ELF-1 (cell line): ENCODE measurements around the gene SHLD1.
"Not testable (repeated sequence)": the region's sequence is repeated elsewhere in the genome, so short reads cannot be mapped to it uniquely, and the experiment has no call there.

Experiments used
- DNase-seq: peaks from one replicate; pipeline ENCODE4 v3.0.0-alpha.2; 2016; ENCODE audit warnings: low read depth, low spot score

Gene SHLD1

GRCh38 chr20:5735845-5736510 is 14.2 kb upstream of the SHLD1 start:
- no peak for DNase-seq

DNA sequence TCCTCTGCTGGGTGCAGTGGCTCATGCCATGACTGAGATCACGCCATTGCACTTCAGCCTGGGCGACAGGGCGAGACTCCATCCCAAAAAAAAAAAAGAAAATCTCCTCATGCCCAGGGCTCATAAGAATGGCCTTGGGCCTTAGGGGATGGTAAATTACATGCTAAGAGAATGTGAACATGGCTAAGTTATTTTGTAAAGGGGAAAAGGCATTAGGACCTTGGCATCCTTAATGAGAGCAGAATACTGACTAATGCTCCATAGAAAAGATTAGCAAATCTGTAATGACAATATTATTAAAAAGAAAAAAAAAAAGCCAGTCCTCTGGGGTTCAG is 12.6 kb upstream of the SHLD1 start:
- DNase-seq, result no peak

DNA sequence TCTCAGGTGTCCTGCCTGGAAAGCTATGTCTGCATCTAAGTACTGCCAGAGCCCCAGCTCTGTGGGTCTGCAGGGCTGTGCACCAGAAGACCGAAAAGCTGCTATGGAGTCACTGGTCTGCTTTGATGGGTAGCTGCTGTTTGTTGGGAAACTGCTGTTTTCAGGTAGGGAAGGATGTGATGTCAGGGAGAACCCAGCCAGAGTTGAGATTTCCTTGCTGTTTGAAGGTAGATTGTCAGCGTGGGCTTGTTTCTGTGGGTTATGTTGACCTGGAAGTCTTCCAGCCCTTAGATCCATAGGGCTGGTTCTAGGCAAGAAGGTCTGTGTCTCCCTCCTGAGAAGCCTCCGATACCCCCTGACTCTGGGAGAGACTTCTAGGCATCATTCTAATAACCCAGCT is 12.2 kb upstream of the SHLD1 start:
- no peak for DNase-seq

DNA sequence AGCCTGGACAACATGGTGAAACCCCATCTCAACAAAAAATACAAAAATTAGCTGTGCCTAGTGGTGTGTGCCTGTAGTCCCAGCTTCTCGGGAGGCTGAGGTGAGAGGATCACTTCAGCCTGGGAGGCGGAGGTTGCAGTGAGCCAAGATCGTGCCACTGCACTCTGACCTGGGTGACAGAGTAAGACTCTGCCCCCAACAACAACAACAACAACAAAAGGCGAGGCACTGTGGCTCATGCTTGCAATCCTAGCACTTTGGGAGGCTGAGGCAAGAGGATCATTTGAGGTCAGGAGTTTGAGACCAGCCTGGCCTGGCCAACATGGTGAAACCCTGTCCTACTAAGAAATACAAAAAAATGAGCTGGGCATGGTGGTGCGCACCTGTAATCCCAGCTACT is 9.6 kb upstream of the SHLD1 start:
- not testable (repeated sequence) for DNase-seq

DNA sequence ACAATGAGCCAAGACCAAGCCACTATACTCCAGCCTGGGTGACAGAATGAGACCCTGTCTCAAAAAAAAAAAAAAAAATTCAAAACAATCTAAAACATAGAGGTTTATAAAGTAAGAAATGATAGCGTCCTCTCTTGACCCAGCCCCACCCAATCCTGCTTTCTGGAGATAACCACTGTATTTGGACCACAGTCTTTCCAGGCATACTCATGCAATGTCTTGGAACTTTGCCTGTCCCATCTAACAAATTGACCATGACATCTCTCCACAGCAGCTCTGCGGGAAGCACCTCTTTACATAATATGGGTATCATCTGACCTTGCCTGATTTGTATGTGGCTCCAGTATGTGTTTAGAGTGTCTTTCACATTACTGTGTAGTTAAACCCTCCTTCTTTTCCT is 9.1 kb upstream of the SHLD1 start:
- DNase-seq, result no peak

DNA sequence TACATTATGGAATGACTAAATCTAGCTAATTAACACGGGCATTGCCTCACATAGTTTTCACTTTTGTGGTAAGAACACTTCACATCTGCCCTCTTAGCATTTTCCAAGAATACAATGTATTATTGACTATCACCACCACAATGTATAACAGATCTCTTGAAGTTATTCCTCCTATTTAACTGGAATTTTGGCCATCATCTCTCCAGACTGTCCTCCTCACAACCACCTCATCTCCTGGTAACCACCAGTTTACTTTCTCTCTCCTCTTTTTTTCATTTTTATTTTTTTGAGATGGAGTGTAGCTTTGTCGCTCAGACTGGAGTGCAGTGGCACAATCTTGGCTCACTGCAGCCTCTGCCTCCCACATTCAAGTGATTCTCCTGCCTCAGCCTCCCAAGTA is 8.2 kb upstream of the SHLD1 start:
- no peak for DNase-seq

DNA sequence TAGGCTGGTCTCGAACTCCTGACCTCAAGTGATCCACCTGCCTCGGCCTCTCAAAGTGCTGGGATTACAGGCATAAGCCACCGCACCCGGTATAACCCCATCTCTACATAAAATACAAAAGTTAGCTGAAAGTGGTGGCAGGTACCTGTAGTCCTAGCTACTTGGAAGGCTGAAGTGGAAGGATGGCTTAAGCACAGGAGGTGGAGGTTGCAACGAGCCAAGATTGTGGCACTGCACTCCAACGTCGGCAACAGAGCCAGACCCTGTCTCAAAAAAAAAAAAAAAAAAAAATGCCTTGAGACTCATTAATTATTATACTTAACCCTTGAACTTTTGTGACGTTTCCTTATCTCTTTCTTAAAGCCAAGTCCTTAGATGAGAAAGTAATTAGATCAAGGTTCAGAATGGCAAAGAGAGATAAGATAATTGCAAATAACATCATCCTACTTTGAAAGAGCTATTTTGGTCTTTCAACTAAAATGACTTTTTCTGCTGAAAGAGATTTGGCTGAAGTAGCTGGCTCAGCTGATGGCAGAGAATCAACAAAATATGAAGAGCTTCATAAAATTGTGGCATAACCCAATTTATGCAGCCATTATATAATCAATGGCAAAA is 4.7 kb upstream of the SHLD1 start:
- DNase-seq, result no peak

GRCh38 chr20:5746064-5746463 is 4.1 kb upstream of the SHLD1 start:
- peak; percentile 4 for DNase-seq

DNA sequence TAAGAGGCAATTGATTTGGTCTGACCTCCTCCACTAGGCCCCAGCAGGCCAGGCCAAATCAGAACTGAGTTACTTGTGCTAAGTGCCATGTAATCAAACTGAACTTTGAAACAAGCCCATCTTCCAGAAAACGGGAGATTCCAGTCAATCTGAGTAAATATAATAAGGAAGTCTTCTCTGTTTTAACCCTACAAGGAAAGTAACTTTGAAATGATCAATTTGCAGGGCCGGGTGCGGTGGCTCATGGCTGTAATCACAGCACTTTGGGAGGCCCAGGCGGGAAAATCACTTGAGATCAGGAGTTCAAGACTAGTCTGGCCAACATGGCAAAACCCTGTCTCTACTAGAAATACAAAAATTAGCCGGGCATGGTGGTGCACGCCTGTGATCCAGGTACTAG is 2.0 kb upstream of the SHLD1 start:
- no peak for DNase-seq

DNA sequence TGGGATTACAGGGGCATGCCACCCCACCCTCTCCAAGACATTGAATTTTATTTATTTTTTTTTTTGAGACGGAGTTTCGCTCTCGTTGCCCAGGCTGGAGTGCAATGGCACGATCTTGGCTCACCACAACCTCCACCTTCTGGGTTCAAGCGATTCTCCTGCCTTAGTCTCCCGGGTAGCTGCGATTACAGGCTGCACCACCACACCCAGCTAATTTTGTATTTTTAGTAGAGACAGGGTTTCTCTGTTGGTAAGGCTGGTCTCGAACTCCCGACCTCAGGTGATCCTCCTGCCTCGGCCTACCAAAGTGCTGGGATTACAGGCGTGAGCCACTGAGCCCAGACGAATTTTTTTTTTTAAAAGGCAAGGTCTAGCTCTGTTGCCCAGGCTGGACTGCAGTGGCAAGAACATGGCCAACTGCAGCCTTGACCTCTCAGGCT is 669 bp upstream of the SHLD1 start:
- not testable (repeated sequence) for DNase-seq

DNA sequence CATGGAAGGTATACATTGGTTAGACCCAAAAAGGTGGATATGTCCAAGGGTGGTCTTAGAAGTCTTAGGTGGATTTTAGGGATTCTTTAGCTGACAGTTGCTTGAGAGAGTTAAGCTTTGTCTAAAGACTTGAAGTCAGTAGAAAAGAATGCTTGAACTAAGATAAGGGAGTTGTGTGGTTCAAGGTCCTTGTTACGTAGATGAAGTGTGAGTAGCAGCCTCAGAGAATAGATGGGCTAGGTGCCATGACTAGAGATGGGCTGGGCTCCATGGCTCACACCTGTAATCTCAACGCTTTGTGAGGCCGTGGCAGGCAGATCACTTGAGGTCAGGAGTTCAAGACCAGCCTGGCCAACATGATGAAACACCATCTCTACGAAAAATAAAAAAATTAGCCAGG is 1.7 kb downstream of the SHLD1 start:
- DNase-seq, result no peak

DNA sequence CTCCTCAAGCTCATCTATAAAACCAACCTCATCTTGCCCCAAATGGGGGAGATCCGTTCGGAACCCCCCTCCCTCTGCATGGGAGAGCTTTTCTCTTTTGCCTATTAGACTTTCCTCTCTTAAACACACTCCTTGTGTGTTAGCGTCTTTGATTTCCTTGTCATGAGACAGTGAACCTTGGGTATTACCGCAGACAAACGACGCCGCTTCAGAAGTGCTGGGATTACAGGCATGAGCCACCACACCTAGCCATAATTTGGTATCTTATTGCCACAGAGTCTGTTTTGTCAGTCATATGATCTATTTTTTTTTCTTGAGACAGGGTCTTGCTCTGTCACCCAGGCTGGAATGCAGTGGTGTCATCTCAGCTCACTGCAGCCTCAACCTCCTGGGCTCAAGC is 3.6 kb downstream of the SHLD1 start:
- DNase-seq, result no peak

- DNase-seq, result no peak
These were observed 7.7 kb downstream of the SHLD1 start for GRCh38 chr20:5757949-5758348.

GRCh38 chr20:5766085-5766764 is 16.0 kb downstream of the SHLD1 start:
- no peak for DNase-seq

DNA sequence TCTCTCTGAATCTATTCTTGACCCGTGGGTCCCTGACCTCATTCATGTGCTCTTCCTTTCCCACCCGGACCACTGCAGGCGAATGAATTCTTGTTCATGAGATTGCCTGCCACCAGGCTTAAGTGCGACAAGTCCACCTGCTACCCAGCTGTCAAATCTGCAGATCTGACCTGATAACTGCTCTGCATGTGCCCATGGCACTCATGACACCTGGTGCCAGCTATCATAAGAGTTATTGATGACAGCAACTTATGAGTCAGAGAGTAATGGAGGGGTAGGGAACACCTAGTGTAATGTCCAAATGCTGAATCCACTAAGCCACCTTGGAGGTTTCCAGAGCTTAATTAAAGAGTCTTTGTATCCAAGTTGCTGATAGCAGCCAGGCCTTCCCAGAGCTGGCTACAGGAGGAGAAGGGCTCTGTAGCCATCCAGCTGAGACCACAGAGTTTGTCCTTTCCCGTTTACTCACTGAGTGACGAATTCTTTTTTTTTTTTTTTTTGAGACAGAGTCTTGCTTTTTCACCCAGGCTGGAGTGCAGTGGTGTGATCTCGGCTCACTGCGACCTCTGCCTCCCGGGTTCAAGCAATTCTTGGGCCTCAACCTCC is 17.4 kb downstream of the SHLD1 start:
- no peak for DNase-seq

DNA sequence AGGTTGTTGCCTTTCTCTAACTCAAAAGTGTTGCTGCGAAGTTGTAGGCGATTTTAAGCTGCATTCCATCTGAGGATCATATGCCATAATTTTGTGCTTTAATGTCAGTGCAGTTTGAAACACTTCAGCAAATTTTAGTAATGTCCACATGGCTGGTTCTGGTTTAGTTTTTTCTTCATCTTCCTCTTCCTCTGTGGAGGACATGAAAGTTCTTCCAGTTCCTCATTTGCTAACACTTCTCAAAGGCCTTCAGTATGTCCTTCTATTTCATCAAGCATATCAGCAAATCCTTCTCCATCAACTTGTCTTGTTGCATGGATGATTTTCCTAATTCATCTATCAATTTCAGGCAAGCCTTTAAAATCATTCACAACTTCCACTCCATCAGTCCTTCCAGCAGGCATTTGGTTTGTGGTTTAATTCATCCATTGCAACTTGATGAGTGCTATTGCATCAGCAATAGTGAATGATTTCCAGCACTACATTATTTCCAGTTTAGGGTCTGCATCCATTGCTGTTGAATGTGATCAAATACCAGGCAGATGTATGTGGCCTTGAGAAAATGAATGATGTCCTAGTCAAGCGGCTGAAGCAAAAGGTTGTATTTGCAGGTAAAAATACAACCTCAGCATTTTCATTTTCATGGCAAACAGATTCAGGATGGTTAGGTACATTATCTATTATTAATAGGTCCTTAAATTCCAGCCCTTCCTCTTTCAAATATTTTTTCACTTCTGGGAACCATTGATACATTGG is 20.2 kb downstream of the SHLD1 start:
- no peak for DNase-seq

GRCh38 chr20:5770987-5771318 is 20.8 kb downstream of the SHLD1 start:
- DNase-seq, result no peak

- no peak for DNase-seq
These were observed 22.5 kb downstream of the SHLD1 start for GRCh38 chr20:5772704-5773103.

- DNase-seq, result no peak
These were observed 23.4 kb downstream of the SHLD1 start for GRCh38 chr20:5773589-5773988.

GRCh38 chr20:5776077-5776476 is 25.9 kb downstream of the SHLD1 start:
- no peak for DNase-seq

DNA sequence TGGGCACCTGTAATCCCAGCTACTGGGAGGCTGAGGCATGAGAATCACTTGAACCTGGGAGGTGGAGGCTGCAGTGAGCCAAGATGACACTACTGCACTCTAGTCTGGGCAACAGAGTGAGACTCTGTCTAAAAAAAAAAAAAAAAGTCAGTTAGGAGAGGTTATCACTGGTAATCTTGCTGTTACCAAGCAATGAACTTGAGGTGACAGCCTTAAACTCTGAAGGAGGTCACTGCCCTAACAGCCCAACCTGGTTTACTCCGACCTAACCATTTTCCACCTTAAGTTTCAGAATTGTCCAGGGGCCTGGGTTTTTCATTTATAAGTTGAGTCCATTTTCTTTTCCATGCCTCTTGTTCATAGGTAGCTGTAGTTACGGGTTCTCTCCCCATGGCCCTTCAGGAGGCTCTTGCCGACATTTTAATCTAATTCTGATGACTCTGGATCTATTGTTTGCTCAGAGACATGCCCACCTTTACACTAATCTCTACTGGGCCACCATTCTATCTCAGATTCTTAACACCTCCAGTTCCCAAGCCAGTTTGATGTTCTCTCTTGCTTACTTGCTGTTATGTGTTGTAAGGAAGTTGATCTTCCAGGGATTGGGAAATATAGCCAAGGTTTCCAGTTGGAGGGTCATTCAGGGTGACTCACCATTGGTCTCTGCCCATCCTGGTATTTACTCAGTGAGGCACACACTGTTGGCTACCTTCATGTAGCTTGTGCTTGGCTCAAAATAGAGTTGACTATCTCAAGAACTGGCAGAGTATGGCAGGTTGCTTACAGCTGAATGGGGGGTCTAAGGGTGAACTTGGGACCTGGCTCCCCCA is 29.1 kb downstream of the SHLD1 start:
- no peak for DNase-seq
